ENCODE data around the gene ST3GAL3. TPM values are rescaled to one million over a fixed set of nuclear protein-coding genes. Genes with fewer than 3 reads are reported as not detected.

ST3GAL3 gene
- total and polyA plus RNA-seq, 10 of the 15 experiments (the other 5 are each of a cell fraction or from before 2014, with no cell fraction given) = 1.2 to 19.3 (median 11.0) TPM

DNA sequence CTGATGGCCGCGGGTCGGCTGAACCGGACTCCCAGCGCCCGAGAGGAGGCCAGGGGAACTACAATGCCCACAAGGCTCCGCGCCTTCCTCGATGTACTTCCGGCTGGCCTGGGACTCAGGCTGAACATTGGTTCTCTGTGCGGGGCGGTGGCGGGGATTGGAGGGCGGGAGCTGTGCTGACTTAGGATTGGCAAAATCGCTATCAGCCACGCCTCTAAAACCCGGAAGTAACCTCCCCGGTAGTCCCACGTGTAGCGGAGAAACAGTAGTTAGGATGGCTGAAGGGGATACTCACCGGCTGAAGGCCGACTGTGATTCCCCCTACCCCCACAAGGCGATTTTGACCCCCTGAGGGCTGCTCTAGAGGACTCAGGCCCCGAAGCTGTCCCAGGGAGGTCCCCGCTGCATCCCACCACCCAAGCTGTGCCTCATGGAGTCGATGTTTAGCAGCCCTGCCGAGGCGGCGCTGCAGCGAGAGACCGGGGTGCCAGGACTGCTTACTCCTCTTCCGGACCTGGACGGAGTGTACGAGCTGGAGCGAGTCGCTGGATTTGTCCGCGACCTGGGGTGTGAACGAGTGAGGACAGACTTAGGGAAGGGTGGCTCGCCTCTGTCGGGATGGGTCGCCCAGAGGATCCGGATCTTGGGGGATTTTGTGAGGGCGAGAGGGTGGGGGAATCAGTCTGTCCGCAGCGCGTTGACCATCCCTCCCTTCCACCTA is 262.6 kb downstream of the ST3GAL3 start, which contains the start of gene DPH2 (continued):
- TF ChIP-seq CREM (IDR thresholded peaks at IDR 0.05; ENCODE audit: low read depth) (peak; percentile 85), IKZF1 (conservative IDR thresholded peaks at IDR 0.05) (peak; percentile 84), FOS (IDR thresholded peaks at IDR 0.05; ENCODE audit: borderline replicate concordance, extremely low read depth, insufficient read length) (peak; percentile 51), CHD2 (IDR thresholded peaks at IDR 0.05; ENCODE audit: borderline replicate concordance, low read depth, low read length) (peak; percentile 90; the same call in 1 of the 2 replicates), MXI1 (IDR thresholded peaks at IDR 0.05; ENCODE audit: low read depth, low read length) (peak; percentile 99), SMC3 (IDR thresholded peaks at IDR 0.05; ENCODE audit: borderline replicate concordance, low read length) (no peak), BCLAF1 (IDR thresholded peaks at IDR 0.05) (no peak), MEF2A (IDR thresholded peaks at IDR 0.05; ENCODE audit: insufficient read depth, low read depth, low read length) (no peak), FOXM1 (IDR thresholded peaks at IDR 0.05; ENCODE audit: low read depth, low read length) (no peak), RCOR1 (conservative IDR thresholded peaks at IDR 0.05; ENCODE audit: low read depth, low read length) (no peak), RELA (IDR thresholded peaks at IDR 0.05; ENCODE audit: borderline replicate concordance, partially characterized antibody) (no peak), SMAD1 (IDR thresholded peaks at IDR 0.05; ENCODE audit: low read depth, partially characterized antibody) (no peak), IRF3 (IDR thresholded peaks at IDR 0.05) (peak; percentile 34; the same call in 1 of the 2 replicates), EZH2 (IDR thresholded peaks at IDR 0.05; ENCODE audit: borderline replicate concordance, control insufficient read depth, low read depth, low read length) (no peak)
- TF ChIP-seq, protein P1, sequence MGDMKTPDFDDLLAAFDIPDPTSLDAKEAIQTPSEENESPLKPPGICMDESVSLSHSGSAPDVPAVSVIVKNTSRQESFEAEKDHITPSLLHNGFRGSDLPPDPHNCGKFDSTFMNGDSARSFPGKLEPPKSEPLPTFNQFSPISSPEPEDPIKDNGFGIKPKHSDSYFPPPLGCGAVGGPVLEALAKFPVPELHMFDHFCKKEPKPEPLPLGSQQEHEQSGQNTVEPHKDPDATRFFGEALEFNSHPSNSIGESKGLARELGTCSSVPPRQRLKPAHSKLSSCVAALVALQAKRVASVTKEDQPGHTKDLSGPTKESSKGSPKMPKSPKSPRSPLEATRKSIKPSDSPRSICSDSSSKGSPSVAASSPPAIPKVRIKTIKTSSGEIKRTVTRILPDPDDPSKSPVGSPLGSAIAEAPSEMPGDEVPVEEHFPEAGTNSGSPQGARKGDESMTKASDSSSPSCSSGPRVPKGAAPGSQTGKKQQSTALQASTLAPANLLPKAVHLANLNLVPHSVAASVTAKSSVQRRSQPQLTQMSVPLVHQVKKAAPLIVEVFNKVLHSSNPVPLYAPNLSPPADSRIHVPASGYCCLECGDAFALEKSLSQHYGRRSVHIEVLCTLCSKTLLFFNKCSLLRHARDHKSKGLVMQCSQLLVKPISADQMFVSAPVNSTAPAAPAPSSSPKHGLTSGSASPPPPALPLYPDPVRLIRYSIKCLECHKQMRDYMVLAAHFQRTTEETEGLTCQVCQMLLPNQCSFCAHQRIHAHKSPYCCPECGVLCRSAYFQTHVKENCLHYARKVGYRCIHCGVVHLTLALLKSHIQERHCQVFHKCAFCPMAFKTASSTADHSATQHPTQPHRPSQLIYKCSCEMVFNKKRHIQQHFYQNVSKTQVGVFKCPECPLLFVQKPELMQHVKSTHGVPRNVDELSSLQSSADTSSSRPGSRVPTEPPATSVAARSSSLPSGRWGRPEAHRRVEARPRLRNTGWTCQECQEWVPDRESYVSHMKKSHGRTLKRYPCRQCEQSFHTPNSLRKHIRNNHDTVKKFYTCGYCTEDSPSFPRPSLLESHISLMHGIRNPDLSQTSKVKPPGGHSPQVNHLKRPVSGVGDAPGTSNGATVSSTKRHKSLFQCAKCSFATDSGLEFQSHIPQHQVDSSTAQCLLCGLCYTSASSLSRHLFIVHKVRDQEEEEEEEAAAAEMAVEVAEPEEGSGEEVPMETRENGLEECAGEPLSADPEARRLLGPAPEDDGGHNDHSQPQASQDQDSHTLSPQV (IDR thresholded peaks at IDR 0.05) = no peak

All from GM12878 (cell line).